ENCODE results near the gene FGFR1OP2.
"Not testable (repeated sequence)": the region's sequence is repeated elsewhere in the genome, so short reads cannot be mapped to it uniquely, and the experiment has no call there.

FGFR1OP2 gene

GRCh38 chr12:26953447-26953846 lies 15.2 kb downstream of the FGFR1OP2 start (continued):
- TF ChIP-seq, protein P1, sequence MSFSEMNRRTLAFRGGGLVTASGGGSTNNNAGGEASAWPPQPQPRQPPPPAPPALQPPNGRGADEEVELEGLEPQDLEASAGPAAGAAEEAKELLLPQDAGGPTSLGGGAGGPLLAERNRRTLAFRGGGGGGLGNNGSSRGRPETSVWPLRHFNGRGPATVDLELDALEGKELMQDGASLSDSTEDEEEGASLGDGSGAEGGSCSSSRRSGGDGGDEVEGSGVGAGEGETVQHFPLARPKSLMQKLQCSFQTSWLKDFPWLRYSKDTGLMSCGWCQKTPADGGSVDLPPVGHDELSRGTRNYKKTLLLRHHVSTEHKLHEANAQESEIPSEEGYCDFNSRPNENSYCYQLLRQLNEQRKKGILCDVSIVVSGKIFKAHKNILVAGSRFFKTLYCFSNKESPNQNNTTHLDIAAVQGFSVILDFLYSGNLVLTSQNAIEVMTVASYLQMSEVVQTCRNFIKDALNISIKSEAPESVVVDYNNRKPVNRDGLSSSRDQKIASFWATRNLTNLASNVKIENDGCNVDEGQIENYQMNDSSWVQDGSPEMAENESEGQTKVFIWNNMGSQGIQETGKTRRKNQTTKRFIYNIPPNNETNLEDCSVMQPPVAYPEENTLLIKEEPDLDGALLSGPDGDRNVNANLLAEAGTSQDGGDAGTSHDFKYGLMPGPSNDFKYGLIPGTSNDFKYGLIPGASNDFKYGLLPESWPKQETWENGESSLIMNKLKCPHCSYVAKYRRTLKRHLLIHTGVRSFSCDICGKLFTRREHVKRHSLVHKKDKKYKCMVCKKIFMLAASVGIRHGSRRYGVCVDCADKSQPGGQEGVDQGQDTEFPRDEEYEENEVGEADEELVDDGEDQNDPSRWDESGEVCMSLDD (tag by site-specific recombination; IDR thresholded peaks at IDR 0.05): no peak
- TF ChIP-seq, protein P2, sequence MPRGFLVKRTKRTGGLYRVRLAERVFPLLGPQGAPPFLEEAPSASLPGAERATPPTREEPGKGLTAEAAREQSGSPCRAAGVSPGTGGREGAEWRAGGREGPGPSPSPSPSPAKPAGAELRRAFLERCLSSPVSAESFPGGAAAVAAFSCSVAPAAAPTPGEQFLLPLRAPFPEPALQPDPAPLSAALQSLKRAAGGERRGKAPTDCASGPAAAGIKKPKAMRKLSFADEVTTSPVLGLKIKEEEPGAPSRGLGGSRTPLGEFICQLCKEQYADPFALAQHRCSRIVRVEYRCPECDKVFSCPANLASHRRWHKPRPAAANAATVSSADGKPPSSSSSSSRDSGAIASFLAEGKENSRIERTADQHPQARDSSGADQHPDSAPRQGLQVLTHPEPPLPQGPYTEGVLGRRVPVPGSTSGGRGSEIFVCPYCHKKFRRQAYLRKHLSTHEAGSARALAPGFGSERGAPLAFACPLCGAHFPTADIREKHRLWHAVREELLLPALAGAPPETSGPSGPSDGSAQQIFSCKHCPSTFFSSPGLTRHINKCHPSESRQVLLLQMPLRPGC (tag by site-specific recombination; IDR thresholded peaks at IDR 0.05): no peak
- no peak for TF ChIP-seq ZNF558 (tag by site-specific recombination; IDR thresholded peaks at IDR 0.05)
- TF ChIP-seq ZNF140 (tag by site-specific recombination; IDR thresholded peaks at IDR 0.05): no peak

- POLR2A ChIA-PET: no interaction called here
- Histone ChIP-seq H3K4me3 (ENCODE audit: low read depth, low read length) (no peak overlapping the region), H3K36me3 (ENCODE audit: control insufficient read depth in 2 of 2, insufficient read depth in 1 of 2, low read length in 2 of 2) (peaks cover 16% of the 10 kb centered on the region in 2 experiments), H3K4me1 (ENCODE audit: control insufficient read depth, insufficient read depth, low read length) (no peaks in the 10 kb centered on the region), H3K9me3 (ENCODE audit: control insufficient read depth, insufficient read depth, low read depth, low read length) (no peaks in the 10 kb centered on the region), H3K27ac (ENCODE audit: extremely low read depth, low read depth, low read length) (no peak overlapping the region)
- CTCF ChIA-PET: interaction anchor here (0.7 kb wide), 2 partner anchors 59 to 151 kb away, joined by 3 to 4 read pairs; no protein-coding TSS in a partner anchor
- TF ChIP-seq ZNF394 (tag by site-specific recombination; IDR thresholded peaks at IDR 0.05; ENCODE audit: borderline replicate concordance) (no peak), ZNF404 (tag by site-specific recombination; IDR thresholded peaks at IDR 0.05) (no peak), ZNF114 (tag by site-specific recombination; IDR thresholded peaks at IDR 0.05) (no peak), ZNF48 (tag by site-specific recombination; IDR thresholded peaks at IDR 0.05) (no peak), ATF2 (tag by site-specific recombination; IDR thresholded peaks at IDR 0.05; ENCODE audit: low read depth) (no peak), KLF17 (tag by site-specific recombination; IDR thresholded peaks at IDR 0.05) (no peak), BCL11A (tag by site-specific recombination; IDR thresholded peaks at IDR 0.05; ENCODE audit: low read depth) (no peak), ZNF169 (tag by site-specific recombination; IDR thresholded peaks at IDR 0.05) (no peak), ZNF433 (tag by site-specific recombination; IDR thresholded peaks at IDR 0.05; ENCODE audit: low read depth) (no peak), SP3 (tag by site-specific recombination; IDR thresholded peaks at IDR 0.05) (no peak), PRDM6 (tag by site-specific recombination; IDR thresholded peaks at IDR 0.05) (no peak), SP2 (tag by site-specific recombination; IDR thresholded peaks at IDR 0.05) (no peak)
- TF ChIP-seq, protein P3, sequence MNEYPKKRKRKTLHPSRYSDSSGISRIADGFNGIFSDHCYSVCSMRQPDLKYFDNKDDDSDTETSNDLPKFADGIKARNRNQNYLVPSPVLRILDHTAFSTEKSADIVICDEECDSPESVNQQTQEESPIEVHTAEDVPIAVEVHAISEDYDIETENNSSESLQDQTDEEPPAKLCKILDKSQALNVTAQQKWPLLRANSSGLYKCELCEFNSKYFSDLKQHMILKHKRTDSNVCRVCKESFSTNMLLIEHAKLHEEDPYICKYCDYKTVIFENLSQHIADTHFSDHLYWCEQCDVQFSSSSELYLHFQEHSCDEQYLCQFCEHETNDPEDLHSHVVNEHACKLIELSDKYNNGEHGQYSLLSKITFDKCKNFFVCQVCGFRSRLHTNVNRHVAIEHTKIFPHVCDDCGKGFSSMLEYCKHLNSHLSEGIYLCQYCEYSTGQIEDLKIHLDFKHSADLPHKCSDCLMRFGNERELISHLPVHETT (tag by site-specific recombination; IDR thresholded peaks at IDR 0.05): no peak
Measured at GRCh38 chr12:26954027-26954426, 15.8 kb downstream of the FGFR1OP2 start.

GRCh38 chr12:26961391-26961790 lies 23.1 kb downstream of the FGFR1OP2 start:
- H3K36me3 ChIP-seq (ENCODE audit: control insufficient read depth in 2 of 2, insufficient read depth in 1 of 2, low read length in 2 of 2): peaks cover 28 to 54% of the 10 kb centered on the region in 2 experiments
- H3K4me1 ChIP-seq (ENCODE audit: control insufficient read depth, insufficient read depth, low read length); H3K27ac ChIP-seq (ENCODE audit: extremely low read depth, low read depth, low read length); H3K4me3 ChIP-seq (ENCODE audit: low read depth, low read length); POLR2A ChIA-PET; H3K9me3 ChIP-seq (ENCODE audit: control insufficient read depth, insufficient read depth, low read depth, low read length); CTCF ChIA-PET: not testable (repeated sequence)
